Progenitor cell of endocrine pancreas (in vitro differentiated cells): ENCODE measurements around the gene DNM2. TPM values are rescaled to one million over a fixed set of nuclear protein-coding genes. Genes with fewer than 3 reads are reported as not detected.
A peak's percentile ranks its signal among the peaks of the same experiment; 100 is the strongest.

Experiments
- DNase-seq: peaks from one replicate; pipeline ENCODE4 v3.0.0; 2021; ENCODE audit warnings: low spot score; ENCODE audit not compliant: unreplicated experiment
- H3K27ac Mint-ChIP-seq: 2 replicates; pipeline ENCODE4 v1.8.0; 2021; ENCODE audit warnings: mild to moderate bottlenecking, moderate library complexity, mixed read lengths
- H3K27me3 Mint-ChIP-seq: 2 replicates; pipeline ENCODE4 v1.8.0; 2021; ENCODE audit warnings: mixed read lengths
- H3K36me3 Mint-ChIP-seq: 2 replicates; pipeline ENCODE4 v1.8.0; 2022; ENCODE audit warnings: mixed read lengths; ENCODE audit not compliant: insufficient read depth
- H3K4me1 Mint-ChIP-seq: 2 replicates; pipeline ENCODE4 v1.8.0; 2021; ENCODE audit warnings: low read depth, mixed read lengths
- H3K4me3 Mint-ChIP-seq: 2 replicates; pipeline ENCODE4 v1.8.0; 2021; ENCODE audit warnings: low read depth, mild to moderate bottlenecking, moderate library complexity, mixed read lengths
- H3K9me3 Mint-ChIP-seq: 2 replicates; pipeline ENCODE4 v1.8.0; 2021; ENCODE audit warnings: low read depth, mixed read lengths
- total RNA-seq: library from RNA; stranded (reverse); gene quantifications from 2 replicates; pipeline ENCODE4 v1.2.1, GENCODE V29; 2021
- TF ChIP-seq, protein P1 (sequence below): fragments of 200-600 bp; sonication (generic); IDR thresholded peaks from one replicate; pipeline ENCODE4 v1.5.0; 2021; ENCODE audit warnings: antibody characterized with exemption, mild to moderate bottlenecking; ENCODE audit not compliant: unreplicated experiment

Gene DNM2
- total RNA-seq, 1 donor from 2014 or later, result 124 TPM

DNA sequence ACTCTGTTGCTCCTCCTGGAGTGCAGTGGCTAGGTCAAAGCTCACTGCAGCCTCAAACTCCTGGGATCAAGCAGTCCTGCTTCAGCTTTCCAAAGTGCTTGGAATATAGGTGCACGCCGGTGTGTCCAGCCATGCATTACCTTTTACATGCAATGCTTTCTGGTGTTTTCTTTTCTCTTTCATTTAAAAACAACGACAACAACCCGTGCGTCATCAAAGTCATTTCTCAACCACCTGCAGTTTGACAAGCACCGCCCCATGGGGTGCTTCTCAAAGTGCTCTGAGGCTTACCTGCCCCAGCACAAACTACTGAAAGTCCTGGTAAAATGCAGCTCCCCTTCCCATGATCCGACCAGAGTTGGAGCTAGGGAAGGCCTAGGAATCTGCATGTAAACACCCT, 9.6 kb upstream of the DNM2 start:
- no peaks in the 10 kb centered on the region for H3K4me1 Mint-ChIP-seq
- no peak overlapping the region for H3K4me3 Mint-ChIP-seq
- no peak overlapping the region for H3K27ac Mint-ChIP-seq
- no peak for DNase-seq
- no peaks in the 10 kb centered on the region for H3K27me3 Mint-ChIP-seq
- TF ChIP-seq, protein P1, sequence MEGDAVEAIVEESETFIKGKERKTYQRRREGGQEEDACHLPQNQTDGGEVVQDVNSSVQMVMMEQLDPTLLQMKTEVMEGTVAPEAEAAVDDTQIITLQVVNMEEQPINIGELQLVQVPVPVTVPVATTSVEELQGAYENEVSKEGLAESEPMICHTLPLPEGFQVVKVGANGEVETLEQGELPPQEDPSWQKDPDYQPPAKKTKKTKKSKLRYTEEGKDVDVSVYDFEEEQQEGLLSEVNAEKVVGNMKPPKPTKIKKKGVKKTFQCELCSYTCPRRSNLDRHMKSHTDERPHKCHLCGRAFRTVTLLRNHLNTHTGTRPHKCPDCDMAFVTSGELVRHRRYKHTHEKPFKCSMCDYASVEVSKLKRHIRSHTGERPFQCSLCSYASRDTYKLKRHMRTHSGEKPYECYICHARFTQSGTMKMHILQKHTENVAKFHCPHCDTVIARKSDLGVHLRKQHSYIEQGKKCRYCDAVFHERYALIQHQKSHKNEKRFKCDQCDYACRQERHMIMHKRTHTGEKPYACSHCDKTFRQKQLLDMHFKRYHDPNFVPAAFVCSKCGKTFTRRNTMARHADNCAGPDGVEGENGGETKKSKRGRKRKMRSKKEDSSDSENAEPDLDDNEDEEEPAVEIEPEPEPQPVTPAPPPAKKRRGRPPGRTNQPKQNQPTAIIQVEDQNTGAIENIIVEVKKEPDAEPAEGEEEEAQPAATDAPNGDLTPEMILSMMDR, result no peak
- H3K36me3 Mint-ChIP-seq, result peaks cover 1% of the 10 kb centered on the region
- no peaks in the 10 kb centered on the region for H3K9me3 Mint-ChIP-seq

DNA sequence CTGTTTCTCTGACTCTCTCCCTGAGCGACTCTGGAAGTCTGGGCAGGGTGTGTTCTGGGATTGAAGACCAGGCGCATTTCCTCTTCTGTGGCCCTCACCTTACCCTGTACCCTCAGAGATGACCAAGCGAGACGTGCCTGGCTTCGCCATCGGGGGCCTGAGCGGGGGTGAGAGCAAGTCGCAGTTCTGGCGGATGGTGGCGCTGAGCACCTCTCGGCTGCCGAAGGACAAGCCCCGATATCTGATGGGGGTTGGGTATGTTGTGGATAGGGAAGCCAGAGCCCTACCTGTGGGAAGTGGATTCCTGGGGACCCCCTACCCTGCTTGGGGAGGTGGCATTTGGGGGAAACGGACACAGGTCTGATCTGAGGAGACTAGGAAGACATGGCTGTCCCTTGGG, 5.8 kb upstream of the DNM2 start:
- TF ChIP-seq, protein P1, result no peak
- Mint-ChIP-seq H3K4me1 (peaks cover under 1% of the 10 kb centered on the region), H3K27ac (no peak overlapping the region), H3K9me3 (no peaks in the 10 kb centered on the region), H3K36me3 (no peaks in the 10 kb centered on the region), H3K27me3 (no peaks in the 10 kb centered on the region), H3K4me3 (no peak overlapping the region)
- no peak for DNase-seq

DNA sequence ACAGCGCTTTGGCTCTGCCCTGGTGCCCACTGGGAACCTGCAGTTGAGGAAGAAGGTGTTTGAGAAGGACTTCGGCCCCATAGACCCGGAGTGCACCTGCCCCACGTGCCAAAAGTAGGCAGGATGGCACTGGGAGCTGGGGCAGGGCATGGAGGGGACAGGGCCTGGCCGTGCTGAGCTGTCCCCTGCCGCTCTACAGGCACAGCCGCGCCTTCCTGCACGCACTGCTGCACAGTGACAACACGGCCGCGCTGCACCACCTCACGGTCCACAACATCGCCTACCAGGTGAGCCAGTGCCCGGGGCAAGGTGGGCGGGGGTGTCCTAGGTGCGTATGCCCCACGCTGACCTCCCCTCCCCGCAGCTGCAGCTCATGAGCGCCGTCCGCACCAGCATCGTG, 5.1 kb upstream of the DNM2 start:
- Mint-ChIP-seq H3K4me1 (peaks cover 3% of the 10 kb centered on the region), H3K27ac (no peak overlapping the region), H3K9me3 (no peaks in the 10 kb centered on the region), H3K27me3 (no peaks in the 10 kb centered on the region), H3K36me3 (no peaks in the 10 kb centered on the region), H3K4me3 (no peak overlapping the region)
- TF ChIP-seq, protein P1, result no peak
- DNase-seq, result no peak

DNA sequence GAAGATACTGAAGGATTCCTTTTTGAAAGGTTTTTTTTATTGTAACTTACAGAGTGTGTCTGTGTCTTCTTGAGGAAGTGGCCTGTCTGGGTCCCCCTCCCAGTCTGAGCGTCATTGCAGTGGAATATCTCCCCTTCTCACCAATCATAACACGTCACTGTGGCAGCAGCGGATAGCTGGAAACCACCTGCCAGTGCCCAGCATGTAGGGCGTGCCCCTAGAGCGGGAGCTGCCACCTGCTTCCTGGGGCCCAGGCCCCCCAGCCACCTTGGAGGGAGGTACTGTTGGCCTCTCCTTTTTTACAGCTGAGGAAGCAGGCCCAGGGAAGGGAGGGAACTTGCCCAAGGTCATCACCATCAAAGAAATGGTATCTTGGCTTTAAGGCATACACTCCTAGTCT, 4.6 kb upstream of the DNM2 start:
- H3K27me3 Mint-ChIP-seq, result no peaks in the 10 kb centered on the region
- no peaks in the 10 kb centered on the region for H3K9me3 Mint-ChIP-seq
- H3K36me3 Mint-ChIP-seq, result no peaks in the 10 kb centered on the region
- no peak overlapping the region for H3K27ac Mint-ChIP-seq
- DNase-seq, result no peak
- H3K4me3 Mint-ChIP-seq, result no peak overlapping the region
- H3K4me1 Mint-ChIP-seq, result peaks cover 3% of the 10 kb centered on the region
- TF ChIP-seq, protein P1, result no peak

DNA sequence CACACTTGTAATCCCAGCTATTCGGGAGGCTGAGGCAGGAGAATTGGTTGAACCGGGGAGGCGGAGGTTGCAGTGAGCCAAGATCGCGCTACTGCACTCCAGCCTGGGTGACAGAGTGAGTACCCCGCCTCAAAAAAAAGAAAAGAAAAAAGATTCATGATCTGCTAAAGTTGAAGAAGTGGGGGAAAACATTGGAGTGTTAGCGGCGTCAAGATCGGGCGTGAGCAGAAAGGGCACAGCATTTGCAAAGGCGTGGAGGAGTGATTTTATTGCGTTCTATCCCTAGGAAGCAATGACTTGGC, 874 bp upstream of the DNM2 start:
- H3K36me3 Mint-ChIP-seq, result no peaks in the 10 kb centered on the region
- no peaks in the 10 kb centered on the region for H3K27me3 Mint-ChIP-seq
- TF ChIP-seq, protein P1, result no peak
- H3K4me3 Mint-ChIP-seq, result peak overlapping the region; percentile 66
- peaks cover 13% of the 10 kb centered on the region for H3K4me1 Mint-ChIP-seq
- H3K27ac Mint-ChIP-seq, result peak overlapping the region; percentile 92
- H3K9me3 Mint-ChIP-seq, result no peaks in the 10 kb centered on the region
- DNase-seq, result no peak
